GM12878 (cell line): Measurements from ENCODE around the gene MSL1. TPM values are rescaled to one million over a fixed set of nuclear protein-coding genes. Genes with fewer than 3 reads are reported as not detected.

ENCODE experiments used
- ATAC-seq: fragments of 200-7000 bp; cut with Tn5 transposase; 3 replicates; pipeline ENCODE4 v1.9.1; 2020; ENCODE audit warnings: mild to moderate bottlenecking, moderate library complexity
- BruUV-seq: library from RNA; stranded (reverse); fragments of 400-500 nt; replicated peaks from 2 replicates; lab custom pipeline; 2021; lab: Mats Ljungman, UMichigan
- CTCF ChIA-PET: fragments of 300-600 bp; sonication (Branson Sonifier 250); formaldehyde crosslinking; extraction: SDS; loops from one replicate; lab custom pipeline; 2021; ENCODE audit warnings: inconsistent platforms; lab: Yijun Ruan, JAX
- POLR2A ChIA-PET: fragments of 350-600 bp; formaldehyde crosslinking; extraction: SDS; loops from one replicate; lab custom pipeline; 2021; ENCODE audit warnings: inconsistent platforms; lab: Charles Lee
- RAD21 ChIA-PET: fragments of 300-600 bp; sonication (Branson Sonifier 250); formaldehyde crosslinking; loops from one replicate; lab custom pipeline; 2023; ENCODE audit warnings: antibody characterized with exemption; ENCODE audit not compliant: unreplicated experiment; lab: Charles Lee
- SMC1A ChIA-PET: fragments of 300-600 bp; sonication (Branson Sonifier 250); formaldehyde crosslinking; loops from one replicate; lab custom pipeline; 2023; ENCODE audit not compliant: unreplicated experiment, uncharacterized antibody; lab: Charles Lee
- DNase-seq: peaks from one replicate; pipeline ENCODE4 v3.0.0-alpha.2; 2011; ENCODE audit warnings: low read depth, low spot score
- FAIRE-seq: peaks from 3 replicates; lab custom pipeline; 2011; peaks lifted over from hg19 to GRCh38; lab: Jason Lieb, UNC
- H2AFZ ChIP-seq: 2 replicates; pipeline ENCODE4 v1.6.0; 2011; ENCODE audit warnings: low read depth, low read length, control low read depth; ENCODE audit not compliant: control insufficient read depth
- H3K27ac ChIP-seq: 2 replicates; pipeline ENCODE4 v1.5.1; 2011; ENCODE audit warnings: control low read depth; ENCODE audit not compliant: control insufficient read depth, insufficient read depth
- H3K27me3 ChIP-seq, 2 experiments: replicated peaks in 1 of 2; 2 replicates each; pipeline versions ENCODE4 v1.6.0 to v1.6.1; 2011; ENCODE audit warnings: low read length in 1 of 2; ENCODE audit not compliant: control insufficient read depth in 2 of 2, insufficient read depth in 2 of 2
- H3K36me3 ChIP-seq, 2 experiments: 2 replicates each; pipeline ENCODE4 v1.5.1; 2011; ENCODE audit warnings: low read length in 1 of 2; ENCODE audit not compliant: control insufficient read depth in 2 of 2, insufficient read depth in 2 of 2
- H3K4me1 ChIP-seq: 2 replicates; pipeline ENCODE4 v1.6.1; 2011; ENCODE audit warnings: mild to moderate bottlenecking, low read length, moderate library complexity, mixed read lengths; ENCODE audit not compliant: control insufficient read depth, insufficient read depth
- H3K4me2 ChIP-seq: 2 replicates; pipeline ENCODE4 v1.6.0; 2011; ENCODE audit warnings: control low read depth; ENCODE audit not compliant: control insufficient read depth, insufficient read depth
- H3K4me3 ChIP-seq: fragments of 200-600 bp; sonication (generic); 2 replicates; pipeline ENCODE4 v1.5.1; 2016
- H3K79me2 ChIP-seq: 2 replicates; pipeline ENCODE4 v1.6.0; 2011; ENCODE audit warnings: low read length; ENCODE audit not compliant: control insufficient read depth, insufficient read depth
- H3K9ac ChIP-seq: 2 replicates; pipeline ENCODE4 v1.8.0; 2011; ENCODE audit warnings: low read length, control low read depth, mixed read lengths; ENCODE audit not compliant: control insufficient read depth, insufficient read depth
- H3K9me3 ChIP-seq: replicated peaks from 3 replicates; pipeline ENCODE4 v1.5.1; 2011; ENCODE audit warnings: mild to moderate bottlenecking, low read length; ENCODE audit not compliant: control insufficient read depth, insufficient read depth
- H4K20me1 ChIP-seq: 2 replicates; pipeline ENCODE4 v1.6.0; 2011; ENCODE audit not compliant: control insufficient read depth, insufficient read depth
- BHLHE40 ChIP-seq, 2 experiments: fragments of 450-650 bp in 1 of 2; IDR thresholded peaks; 2 replicates each; pipeline ENCODE4 v1.6.1; 2011 to 2017; ENCODE audit warnings: low read depth in 2 of 2, borderline replicate concordance in 1 of 2, improper control_type of control experiment in 1 of 2, low read length in 1 of 2, mild to moderate bottlenecking in 1 of 2
- BMI1 ChIP-seq: fragments of 450-650 bp; IDR thresholded peaks from 2 replicates; pipeline ENCODE4 v1.6.1; 2016; ENCODE audit warnings: mild to moderate bottlenecking, moderate library complexity, borderline replicate concordance
- FOXM1 ChIP-seq: IDR thresholded peaks from 2 replicates; pipeline ENCODE4 v1.6.1; 2012; ENCODE audit warnings: low read depth, mild to moderate bottlenecking, inconsistent platforms, low read length, moderate library complexity
- GABPA ChIP-seq: IDR thresholded peaks from 2 replicates; pipeline ENCODE4 v1.6.1; 2014; ENCODE audit warnings: antibody characterized with exemption, low read depth, mild to moderate bottlenecking, inconsistent platforms
- HCFC1 ChIP-seq: fragments of 150-350 bp; IDR thresholded peaks from 2 replicates; pipeline ENCODE4 v1.6.1; 2014; ENCODE audit warnings: low read length
- NR2C2 ChIP-seq: IDR thresholded peaks from 2 replicates; pipeline ENCODE4 v1.6.1; 2011; ENCODE audit warnings: borderline replicate concordance, low read depth; ENCODE audit not compliant: control insufficient read depth, insufficient read length
- PRDM15 ChIP-seq: fragments of 450-650 bp; formaldehyde crosslinking; IDR thresholded peaks from 2 replicates; pipeline ENCODE4 v1.4.0; 2020; ENCODE audit warnings: mild to moderate bottlenecking, moderate library complexity
- ZNF217 ChIP-seq: fragments of 450-650 bp; IDR thresholded peaks from 2 replicates; pipeline ENCODE4 v1.6.1; 2017; ENCODE audit warnings: antibody characterized with exemption, mild to moderate bottlenecking
- ZNF274 ChIP-seq: IDR thresholded peaks from one replicate; pipeline ENCODE4 v1.8.0; 2011; ENCODE audit not compliant: insufficient read length, insufficient read depth
- ZNF384 ChIP-seq: IDR thresholded peaks from 2 replicates; pipeline ENCODE4 v1.6.1; 2012; ENCODE audit warnings: low read depth, mild to moderate bottlenecking, low read length, improper control_type of control experiment, borderline replicate concordance
- WGBS: methylation state at CpG from one replicate; pipeline ENCODE4 v1.1.6; 2016; ENCODE audit warnings: low lambda C conversion rate; ENCODE audit not compliant: insufficient replicate concordance, insufficient coverage; ENCODE audit errors: missing lambda C conversion rate; 5-methylcytosine and 5-hydroxymethylcytosine counted together
- in situ Hi-C: fragments of 300-500 bp; cut with MboI; formaldehyde crosslinking; loops from 9 replicates; pipeline ENCODE4 v1.14.3; 2018; ENCODE audit warnings: mixed read lengths
- intact Hi-C: fragments of 100-400 bp; cut with micrococcal nuclease; formaldehyde crosslinking; loops from one replicate; pipeline ENCODE4 v1.14.2; 2022; ENCODE audit not compliant: unreplicated experiment
- polyA plus RNA-seq, 11 experiments: library from polyadenylated mRNA; depleted of rRNA in 4 of 11; unstranded in 6 of 11; stranded (reverse) in 5 of 11; fragments of >200 nt; fragmentation: Nextera tagmentation in 4 of 11; fragmentation: Illumina TruSeq in 1 of 11; extraction: Ambion mirVana in 4 of 11; extraction: Trizol in 1 of 11; gene quantifications; 1 replicate in 1 of 11; 2 replicates in 10 of 11; pipeline versions ENCODE4 v1.2.1 to v1.2.3, GENCODE V29; 2011 to 2016; ENCODE audit warnings: inconsistent platforms in 2 of 11, missing spikeins in 2 of 11, low read depth in 1 of 11
- total RNA-seq, 4 experiments: library from RNA; depleted of rRNA in 3 of 4; stranded (reverse); fragments of >200 nt in 3 of 4; fragmentation: Illumina TruSeq in 1 of 4; extraction: Trizol in 1 of 4; gene quantifications; 2 replicates each; pipeline versions ENCODE4 v1.2.1 to v1.2.3, GENCODE V29; 2013 to 2021
- TF ChIP-seq, protein P1 (sequence below): IDR thresholded peaks from 2 replicates; pipeline ENCODE4 v1.6.1; 2012; ENCODE audit warnings: low read depth, low read length, improper control_type of control experiment

MSL1 gene
- total and polyA plus RNA-seq, 10 of the 15 experiments (the other 5 are each of a cell fraction or from before 2014, with no cell fraction given) = 6.1 to 95.2 (median 51.8) TPM

DNA sequence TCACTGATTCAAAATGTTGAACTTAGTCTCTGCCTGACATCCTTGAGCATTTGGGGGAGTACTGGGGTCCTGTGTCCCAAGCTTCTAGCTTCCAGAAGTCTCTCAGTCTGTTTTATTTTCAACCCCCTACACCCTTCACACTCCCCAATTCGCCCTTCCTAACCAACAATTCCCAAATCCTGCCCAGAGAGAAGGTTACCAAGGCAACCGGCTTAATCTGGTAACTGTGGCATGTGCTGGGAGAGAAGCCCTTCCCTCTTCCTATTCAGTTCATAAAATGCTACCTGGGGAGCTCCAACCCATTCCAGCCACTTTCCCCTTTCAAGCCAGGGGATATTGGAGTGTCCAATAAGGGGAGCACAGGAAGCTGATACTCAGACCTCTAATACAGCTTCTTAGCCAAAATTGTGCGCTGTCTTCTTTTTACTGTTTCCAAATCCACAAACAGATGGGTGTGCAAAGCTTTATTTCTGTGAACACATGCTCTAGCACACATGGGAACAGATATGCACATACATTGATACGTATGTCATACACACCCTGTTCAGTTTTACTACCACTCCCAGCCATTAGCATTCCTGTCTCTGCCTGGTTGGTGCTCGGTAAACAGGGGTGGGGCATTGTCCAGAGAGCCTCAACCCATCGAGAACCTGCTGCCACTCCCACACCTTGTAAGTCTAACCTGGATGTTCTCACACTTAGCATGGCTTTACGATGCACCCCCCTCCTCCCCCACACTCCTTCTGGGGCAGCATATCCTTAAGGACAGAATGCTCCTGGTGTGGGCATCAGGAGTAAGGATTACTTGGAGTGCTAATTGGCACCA, 54.4 kb downstream of the MSL1 start:
- no peak for ATAC-seq
- Histone ChIP-seq H3K4me3 (no peak overlapping the region), H4K20me1 (no peaks in the 10 kb centered on the region), H3K79me2 (no peaks in the 10 kb centered on the region), H3K27me3 (no peaks in the 10 kb centered on the region), H3K4me2 (no peak overlapping the region), H3K9ac (no peak overlapping the region), H3K9me3 (no peaks in the 10 kb centered on the region), H3K4me1 (peaks cover 4% of the 10 kb centered on the region), H3K36me3 (peaks cover 6 to 9% of the 10 kb centered on the region in 2 experiments; a peak in 3 of 4 replicates), H3K27ac (no peak overlapping the region), H2AFZ (no peak overlapping the region)
- FAIRE-seq = no peak
- TF ChIP-seq ZNF217 = no peak
- TF ChIP-seq FOXM1 = no peak
- no peak for TF ChIP-seq ZNF274
- TF ChIP-seq, protein P1, sequence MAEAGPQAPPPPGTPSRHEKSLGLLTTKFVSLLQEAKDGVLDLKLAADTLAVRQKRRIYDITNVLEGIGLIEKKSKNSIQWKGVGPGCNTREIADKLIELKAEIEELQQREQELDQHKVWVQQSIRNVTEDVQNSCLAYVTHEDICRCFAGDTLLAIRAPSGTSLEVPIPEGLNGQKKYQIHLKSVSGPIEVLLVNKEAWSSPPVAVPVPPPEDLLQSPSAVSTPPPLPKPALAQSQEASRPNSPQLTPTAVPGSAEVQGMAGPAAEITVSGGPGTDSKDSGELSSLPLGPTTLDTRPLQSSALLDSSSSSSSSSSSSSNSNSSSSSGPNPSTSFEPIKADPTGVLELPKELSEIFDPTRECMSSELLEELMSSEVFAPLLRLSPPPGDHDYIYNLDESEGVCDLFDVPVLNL = no peak
- TF ChIP-seq ZNF384 = no peak
- no peak for TF ChIP-seq PRDM15
- TF ChIP-seq GABPA = no peak
- no peak for TF ChIP-seq BHLHE40 (IDR thresholded peaks at IDR 0.05; ENCODE audit: borderline replicate concordance in 1 of 2, low read depth in 2 of 2, low read length in 1 of 2)
- no peak for TF ChIP-seq NR2C2
- no peak for TF ChIP-seq BMI1
- no peak for TF ChIP-seq HCFC1
- SMC1A ChIA-PET = interaction anchor here (0.6 to 5.1 kb wide), 3 partner anchors 42 to 150 kb away, joined by 3 to 35 read pairs (median 3); no protein-coding TSS in a partner anchor
- in situ Hi-C loops (no loop called here), intact Hi-C loops (no loop called here)
- POLR2A ChIA-PET = interaction anchor here (1.0 to 1.2 kb wide), 2 partner anchors 18 to 76 kb away, joined by 3 to 4 read pairs; partner anchors contain the start of gene NR1D1
- 98% methylated on average over 7 of the region's 7 CpGs for WGBS
- BruUV-seq = no TSS peak
- RAD21 ChIA-PET = interaction anchor here (1.0 to 1.1 kb wide), 2 partner anchors 24 to 63 kb away, joined by 3 to 7 read pairs; no protein-coding TSS in a partner anchor
- DNase-seq = no peak
- CTCF ChIA-PET = interaction anchor here (0.7 to 5.1 kb wide), 5 partner anchors 15 to 154 kb away, joined by 3 to 42 read pairs (median 3); no protein-coding TSS in a partner anchor
